Activated CD8-positive, alpha-beta T cell treated with anti-CD3 and anti-CD28 coated beads for 36 hours (primary cell): ENCODE measurements around the gene DOCK11. TPM values are rescaled to one million over a fixed set of nuclear protein-coding genes. Genes with fewer than 3 reads are reported as not detected.

ENCODE experiments used
- ATAC-seq: fragments of 200-7000 bp; cut with Tn5 transposase; one replicate; pipeline ENCODE4 v1.10.0; 2021; ENCODE audit warnings: mild to moderate bottlenecking, moderate library complexity
- CTCF ChIA-PET: fragments of 350-600 bp; sonication (Branson Sonifier 250); formaldehyde crosslinking; loops from one replicate; lab custom pipeline; 2021; ENCODE audit warnings: antibody characterized with exemption; lab: Charles Lee
- POLR2A ChIA-PET: fragments of 350-600 bp; sonication (Branson Sonifier 250); formaldehyde crosslinking; loops from one replicate; lab custom pipeline; 2021; ENCODE audit warnings: antibody characterized with exemption; lab: Charles Lee
- DNase-seq: peaks from one replicate; pipeline ENCODE4 v3.0.0-alpha.2; 2020
- H3K27ac Mint-ChIP-seq: one replicate; pipeline ENCODE4 v1.8.0; 2021; ENCODE audit warnings: mild to moderate bottlenecking, mixed read lengths
- H3K27me3 Mint-ChIP-seq: one replicate; pipeline ENCODE4 v1.8.0; 2021; ENCODE audit warnings: mixed read lengths
- H3K36me3 Mint-ChIP-seq: one replicate; pipeline ENCODE4 v1.8.0; 2021; ENCODE audit warnings: low read depth, mixed read lengths
- H3K4me1 Mint-ChIP-seq: one replicate; pipeline ENCODE4 v1.8.0; 2021; ENCODE audit warnings: low read depth, mixed read lengths
- H3K4me3 Mint-ChIP-seq: one replicate; pipeline ENCODE4 v1.8.0; 2021; ENCODE audit warnings: mild to moderate bottlenecking, moderate library complexity, mixed read lengths
- H3K9me3 Mint-ChIP-seq: one replicate; pipeline ENCODE4 v1.8.0; 2021; ENCODE audit warnings: mixed read lengths
- intact Hi-C: fragments of 100-400 bp; cut with micrococcal nuclease; formaldehyde crosslinking; loops from one replicate; pipeline ENCODE4 v1.10.0; 2022
- total RNA-seq, 2 experiments: library from RNA; stranded (reverse); gene quantifications; one replicate each; pipeline ENCODE4 v1.2.3, GENCODE V29; 2021
- TF ChIP-seq, protein P1 (sequence below): fragments of 200-600 bp; IDR thresholded peaks from one replicate; pipeline ENCODE4 v1.8.0; 2022; ENCODE audit warnings: antibody characterized with exemption, mild to moderate bottlenecking

Gene DOCK11
- total RNA-seq, 2 experiments from 2014 or later: 45.1 to 49.5 TPM

DNA sequence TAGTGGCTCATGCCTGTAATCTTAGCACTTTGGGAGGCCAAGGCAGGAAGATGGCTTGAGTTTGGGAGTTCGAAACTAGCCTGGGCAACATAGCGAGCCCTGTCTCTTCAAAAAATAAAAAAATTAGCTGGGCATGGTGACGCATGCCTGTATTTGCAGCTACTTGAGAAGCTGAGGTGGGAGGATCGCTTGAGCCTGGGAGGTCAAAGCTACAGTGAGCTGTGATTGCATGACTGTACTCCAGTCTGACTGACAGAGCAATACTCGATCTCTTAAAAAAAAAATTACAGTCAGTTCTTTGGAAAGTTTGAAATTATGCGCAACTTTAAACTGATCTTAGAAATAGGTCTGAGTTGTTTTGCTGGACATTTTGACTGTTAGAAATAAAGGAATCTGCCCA lies 55.8 kb downstream of the DOCK11 start:
- CTCF ChIA-PET: no interaction called here
- intact Hi-C loops: no loop called here
- no peaks in the 10 kb centered on the region for H3K9me3 Mint-ChIP-seq
- no peak for DNase-seq
- H3K27ac Mint-ChIP-seq: no peak overlapping the region
- peaks cover 16% of the 10 kb centered on the region for H3K36me3 Mint-ChIP-seq
- TF ChIP-seq, protein P1, sequence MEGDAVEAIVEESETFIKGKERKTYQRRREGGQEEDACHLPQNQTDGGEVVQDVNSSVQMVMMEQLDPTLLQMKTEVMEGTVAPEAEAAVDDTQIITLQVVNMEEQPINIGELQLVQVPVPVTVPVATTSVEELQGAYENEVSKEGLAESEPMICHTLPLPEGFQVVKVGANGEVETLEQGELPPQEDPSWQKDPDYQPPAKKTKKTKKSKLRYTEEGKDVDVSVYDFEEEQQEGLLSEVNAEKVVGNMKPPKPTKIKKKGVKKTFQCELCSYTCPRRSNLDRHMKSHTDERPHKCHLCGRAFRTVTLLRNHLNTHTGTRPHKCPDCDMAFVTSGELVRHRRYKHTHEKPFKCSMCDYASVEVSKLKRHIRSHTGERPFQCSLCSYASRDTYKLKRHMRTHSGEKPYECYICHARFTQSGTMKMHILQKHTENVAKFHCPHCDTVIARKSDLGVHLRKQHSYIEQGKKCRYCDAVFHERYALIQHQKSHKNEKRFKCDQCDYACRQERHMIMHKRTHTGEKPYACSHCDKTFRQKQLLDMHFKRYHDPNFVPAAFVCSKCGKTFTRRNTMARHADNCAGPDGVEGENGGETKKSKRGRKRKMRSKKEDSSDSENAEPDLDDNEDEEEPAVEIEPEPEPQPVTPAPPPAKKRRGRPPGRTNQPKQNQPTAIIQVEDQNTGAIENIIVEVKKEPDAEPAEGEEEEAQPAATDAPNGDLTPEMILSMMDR: no peak
- no peak for ATAC-seq
- no peak overlapping the region for H3K4me3 Mint-ChIP-seq
- H3K27me3 Mint-ChIP-seq: no peaks in the 10 kb centered on the region
- peaks cover 31% of the 10 kb centered on the region for H3K4me1 Mint-ChIP-seq
- POLR2A ChIA-PET: interaction anchor here (1.4 kb wide), 1 partner anchor 19 kb away, joined by 4 read pairs; no protein-coding TSS in a partner anchor

DNA sequence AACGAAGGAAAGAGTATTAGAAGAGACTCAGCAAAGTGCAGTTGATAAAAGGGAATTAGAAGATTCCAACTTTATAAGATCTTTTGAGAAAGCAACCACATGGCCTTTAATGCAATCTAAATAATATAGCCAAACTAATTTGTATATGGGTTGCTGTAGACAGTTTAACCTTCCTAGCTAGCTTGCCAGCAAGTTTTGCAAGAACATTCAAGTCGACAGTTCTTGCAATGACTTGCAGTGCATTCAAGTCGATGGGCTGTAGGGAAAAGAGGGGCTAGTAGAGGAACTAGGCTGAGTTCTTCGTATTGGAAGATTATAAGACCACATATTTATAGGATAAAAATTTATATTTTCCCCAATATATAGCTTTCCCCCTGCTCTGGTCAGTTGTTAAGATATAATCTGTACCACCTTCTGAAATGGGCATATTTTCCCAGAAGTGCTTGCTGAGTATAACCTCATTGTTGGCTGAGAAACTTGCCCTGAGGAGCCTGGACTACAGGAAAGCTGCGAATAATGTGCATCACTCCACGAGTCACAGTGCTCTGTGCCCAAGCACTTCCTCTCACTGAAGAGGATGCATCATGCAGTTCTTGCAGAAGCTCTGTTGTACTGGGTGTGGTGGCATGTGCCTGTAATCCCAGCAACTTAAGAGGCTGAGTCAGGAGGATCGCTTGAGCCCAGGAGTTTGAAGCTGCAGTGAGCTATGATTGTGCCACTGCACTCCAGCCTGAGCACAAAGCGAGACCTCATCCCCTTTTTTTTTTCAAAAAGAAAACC lies 56.7 kb downstream of the DOCK11 start:
- Mint-ChIP-seq H3K4me1 (peaks cover 34% of the 10 kb centered on the region), H3K27ac (no peak overlapping the region), H3K9me3 (no peaks in the 10 kb centered on the region), H3K36me3 (peaks cover 21% of the 10 kb centered on the region), H3K27me3 (no peaks in the 10 kb centered on the region), H3K4me3 (no peak overlapping the region)
- ChIA-PET POLR2A (interaction anchor here (0.6 to 1.4 kb wide), 4 partner anchors 8 to 137 kb away, joined by 3 to 4 read pairs (median 4); no protein-coding TSS in a partner anchor), CTCF (no interaction called here)
- TF ChIP-seq, protein P1: no peak
- ATAC-seq (peak; percentile 52), DNase-seq (no peak)
- intact Hi-C loops: no loop called here

DNA sequence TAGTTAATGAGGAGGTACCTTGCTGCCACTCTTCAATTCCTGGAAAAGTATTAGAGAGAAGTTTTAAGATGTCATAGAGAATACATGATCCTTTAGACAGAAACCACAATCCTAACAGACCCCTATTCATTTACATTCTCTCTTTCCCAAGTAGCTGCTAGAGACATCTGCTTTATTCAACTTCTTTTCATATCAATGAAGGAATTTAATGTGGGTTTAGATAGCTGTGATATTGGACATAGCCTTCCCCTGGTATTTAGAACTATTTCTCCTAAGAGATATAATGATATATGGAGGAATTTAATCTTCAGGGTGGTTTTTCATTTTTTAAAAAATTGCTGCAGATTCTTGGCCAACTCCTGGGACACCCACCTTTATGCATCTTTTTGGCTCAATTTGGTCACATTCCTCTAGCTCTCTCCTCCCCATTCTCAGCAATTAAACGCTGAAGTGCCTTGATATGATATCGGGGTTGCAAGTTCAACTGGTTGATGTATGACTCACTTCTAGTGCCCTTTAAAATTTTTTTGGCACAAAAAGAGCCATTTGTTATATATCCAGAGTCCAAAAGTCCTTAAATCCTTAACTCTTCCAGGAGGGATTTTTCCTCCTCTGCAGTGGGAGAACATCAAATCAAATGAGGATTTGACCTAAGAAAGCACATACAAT lies 57.6 kb downstream of the DOCK11 start:
- TF ChIP-seq, protein P1: no peak
- Mint-ChIP-seq H3K4me1 (peaks cover 34% of the 10 kb centered on the region), H3K9me3 (no peaks in the 10 kb centered on the region), H3K27me3 (no peaks in the 10 kb centered on the region), H3K4me3 (no peak overlapping the region), H3K36me3 (peaks cover 21% of the 10 kb centered on the region), H3K27ac (no peak overlapping the region)
- ChIA-PET POLR2A (interaction anchor here (0.6 to 1.4 kb wide), 4 partner anchors 9 to 136 kb away, joined by 3 to 4 read pairs (median 4); no protein-coding TSS in a partner anchor), CTCF (interaction anchor here (1.0 to 1.4 kb wide), 2 partner anchors 9 to 56 kb away, joined by 3 read pairs; no protein-coding TSS in a partner anchor)
- DNase-seq: no peak
- intact Hi-C loops: no loop called here
- no peak for ATAC-seq

DNA sequence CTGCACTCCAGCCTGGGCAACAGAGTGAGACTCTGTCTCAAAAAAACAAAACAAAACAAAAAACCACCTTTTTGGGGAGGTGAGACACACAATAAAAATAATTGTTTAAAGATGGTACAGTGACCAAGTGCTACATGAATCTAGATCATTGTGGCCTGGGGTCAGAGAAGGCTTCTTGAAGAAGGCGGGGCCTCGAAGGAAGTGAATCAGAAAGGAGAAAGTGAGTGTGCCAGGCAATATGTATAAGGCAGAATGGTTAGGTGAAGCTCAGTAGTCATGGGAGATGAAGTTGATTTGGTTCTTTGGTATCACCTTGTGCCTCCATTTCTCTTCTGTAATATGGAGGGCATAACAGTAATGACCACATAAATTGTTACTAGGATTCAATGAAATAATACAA lies 58.9 kb downstream of the DOCK11 start:
- intact Hi-C loops: no loop called here

More for the DNA sequence above, 58.9 kb downstream of the DOCK11 start:
- H3K4me1 Mint-ChIP-seq: peaks cover 37% of the 10 kb centered on the region
- no peaks in the 10 kb centered on the region for H3K27me3 Mint-ChIP-seq
- H3K9me3 Mint-ChIP-seq: no peaks in the 10 kb centered on the region
- POLR2A ChIA-PET: no interaction called here
- CTCF ChIA-PET: interaction anchor here (1.4 kb wide), 1 partner anchor 11 kb away, joined by 3 read pairs; no protein-coding TSS in a partner anchor
- H3K4me3 Mint-ChIP-seq: no peak overlapping the region
- ATAC-seq: peak; percentile 92
- TF ChIP-seq, protein P1: no peak
- DNase-seq: peak; percentile 55
- peak overlapping the region; percentile 79 for H3K27ac Mint-ChIP-seq
- H3K36me3 Mint-ChIP-seq: peaks cover 21% of the 10 kb centered on the region
